ENCODE measurements around the gene ITGA1.

ITGA1 gene

DNA sequence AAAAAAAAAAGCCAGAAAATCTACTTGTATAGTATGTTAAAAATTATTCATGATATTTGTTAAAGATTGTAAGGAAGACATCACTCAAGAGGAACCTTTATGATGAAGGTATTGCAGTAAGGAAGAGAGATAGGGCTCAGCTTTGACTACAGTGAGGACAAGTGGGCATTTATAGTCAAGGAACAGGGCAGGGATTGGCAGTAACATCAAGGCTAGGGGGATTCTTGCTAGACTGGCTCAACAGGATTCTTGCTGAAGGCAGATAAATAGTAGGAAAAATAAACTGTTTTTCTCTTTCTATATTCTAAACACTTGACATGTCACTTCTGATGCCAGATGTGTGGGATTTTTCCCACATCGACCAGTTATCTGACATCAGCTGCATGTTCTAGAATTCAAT is 96.7 kb downstream of the ITGA1 start:
- Histone ChIP-seq H3K9me3 (ENCODE audit: severe bottlenecking) (no peaks in the 10 kb centered on the region), H3K27me3 (ENCODE audit: insufficient read depth, poor library complexity, severe bottlenecking) (no peaks in the 10 kb centered on the region), H3K36me3 (ENCODE audit: low read depth) (no peaks in the 10 kb centered on the region), H3K4me1 (ENCODE audit: insufficient read depth, poor library complexity, severe bottlenecking) (peaks cover 5% of the 10 kb centered on the region), H3K27ac (ENCODE audit: poor library complexity, severe bottlenecking) (no peak overlapping the region), H3K4me3 (ENCODE audit: severe bottlenecking) (no peak overlapping the region)
- ATAC-seq (ENCODE audit: low read depth): no peak
- TF ChIP-seq, protein P1, sequence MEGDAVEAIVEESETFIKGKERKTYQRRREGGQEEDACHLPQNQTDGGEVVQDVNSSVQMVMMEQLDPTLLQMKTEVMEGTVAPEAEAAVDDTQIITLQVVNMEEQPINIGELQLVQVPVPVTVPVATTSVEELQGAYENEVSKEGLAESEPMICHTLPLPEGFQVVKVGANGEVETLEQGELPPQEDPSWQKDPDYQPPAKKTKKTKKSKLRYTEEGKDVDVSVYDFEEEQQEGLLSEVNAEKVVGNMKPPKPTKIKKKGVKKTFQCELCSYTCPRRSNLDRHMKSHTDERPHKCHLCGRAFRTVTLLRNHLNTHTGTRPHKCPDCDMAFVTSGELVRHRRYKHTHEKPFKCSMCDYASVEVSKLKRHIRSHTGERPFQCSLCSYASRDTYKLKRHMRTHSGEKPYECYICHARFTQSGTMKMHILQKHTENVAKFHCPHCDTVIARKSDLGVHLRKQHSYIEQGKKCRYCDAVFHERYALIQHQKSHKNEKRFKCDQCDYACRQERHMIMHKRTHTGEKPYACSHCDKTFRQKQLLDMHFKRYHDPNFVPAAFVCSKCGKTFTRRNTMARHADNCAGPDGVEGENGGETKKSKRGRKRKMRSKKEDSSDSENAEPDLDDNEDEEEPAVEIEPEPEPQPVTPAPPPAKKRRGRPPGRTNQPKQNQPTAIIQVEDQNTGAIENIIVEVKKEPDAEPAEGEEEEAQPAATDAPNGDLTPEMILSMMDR (IDR thresholded peaks at IDR 0.05; ENCODE audit: poor library complexity, severe bottlenecking): no peak
- no peak for DNase-seq (ENCODE audit: low spot score)

DNA sequence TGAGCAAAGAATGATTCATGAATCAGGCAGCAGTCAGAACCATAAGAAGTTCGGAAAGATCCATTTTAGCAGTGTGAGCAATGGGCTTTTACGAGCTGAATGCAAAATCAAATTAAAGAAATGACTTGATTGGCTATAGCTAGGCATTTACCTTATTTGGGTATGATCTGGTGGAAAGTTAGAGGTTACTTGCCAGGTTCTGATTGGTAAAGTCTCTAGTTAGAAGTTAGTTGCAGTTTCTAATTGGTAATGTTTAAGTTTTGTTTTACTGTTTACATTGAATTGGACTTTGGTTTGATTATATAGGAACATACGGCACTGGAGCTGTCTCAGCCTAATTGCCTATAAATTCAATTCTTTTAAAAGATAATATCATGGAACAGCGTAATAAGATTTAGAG is 97.9 kb downstream of the ITGA1 start:
- Histone ChIP-seq H3K27me3 (ENCODE audit: insufficient read depth, poor library complexity, severe bottlenecking) (no peaks in the 10 kb centered on the region), H3K36me3 (ENCODE audit: low read depth) (no peaks in the 10 kb centered on the region), H3K4me1 (ENCODE audit: insufficient read depth, poor library complexity, severe bottlenecking) (no peaks in the 10 kb centered on the region), H3K9me3 (ENCODE audit: severe bottlenecking) (no peaks in the 10 kb centered on the region), H3K27ac (ENCODE audit: poor library complexity, severe bottlenecking) (no peak overlapping the region), H3K4me3 (ENCODE audit: severe bottlenecking) (no peak overlapping the region)
- ATAC-seq (ENCODE audit: low read depth): no peak
- no peak for DNase-seq (ENCODE audit: low spot score)
- TF ChIP-seq, protein P1 (IDR thresholded peaks at IDR 0.05; ENCODE audit: poor library complexity, severe bottlenecking): no peak

DNA sequence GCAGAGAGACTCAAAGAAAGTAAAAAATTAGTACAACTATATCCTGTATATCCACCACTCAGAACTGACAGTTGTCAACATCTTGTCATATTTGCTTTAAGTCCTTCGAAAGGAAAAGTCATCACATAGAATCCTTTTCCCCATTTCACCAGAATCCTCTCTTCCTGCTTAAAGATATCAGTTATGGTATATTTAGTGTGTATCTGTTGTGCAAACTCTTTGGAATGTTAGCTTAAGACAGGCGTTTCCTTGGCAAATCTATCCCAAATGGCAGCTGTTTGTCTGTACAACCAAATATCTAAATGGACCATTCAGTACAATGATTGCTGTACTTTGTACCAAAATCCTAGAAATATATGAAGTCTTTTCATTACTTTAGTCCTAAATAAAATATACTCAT is 98.5 kb downstream of the ITGA1 start:
- Histone ChIP-seq H3K4me1 (ENCODE audit: insufficient read depth, poor library complexity, severe bottlenecking) (no peaks in the 10 kb centered on the region), H3K27me3 (ENCODE audit: insufficient read depth, poor library complexity, severe bottlenecking) (no peaks in the 10 kb centered on the region), H3K36me3 (ENCODE audit: low read depth) (no peaks in the 10 kb centered on the region), H3K27ac (ENCODE audit: poor library complexity, severe bottlenecking) (no peak overlapping the region), H3K9me3 (ENCODE audit: severe bottlenecking) (no peaks in the 10 kb centered on the region), H3K4me3 (ENCODE audit: severe bottlenecking) (no peak overlapping the region)
- TF ChIP-seq, protein P1 (IDR thresholded peaks at IDR 0.05; ENCODE audit: poor library complexity, severe bottlenecking): no peak
- DNase-seq (ENCODE audit: low spot score): no peak
- no peak for ATAC-seq (ENCODE audit: low read depth)

DNA sequence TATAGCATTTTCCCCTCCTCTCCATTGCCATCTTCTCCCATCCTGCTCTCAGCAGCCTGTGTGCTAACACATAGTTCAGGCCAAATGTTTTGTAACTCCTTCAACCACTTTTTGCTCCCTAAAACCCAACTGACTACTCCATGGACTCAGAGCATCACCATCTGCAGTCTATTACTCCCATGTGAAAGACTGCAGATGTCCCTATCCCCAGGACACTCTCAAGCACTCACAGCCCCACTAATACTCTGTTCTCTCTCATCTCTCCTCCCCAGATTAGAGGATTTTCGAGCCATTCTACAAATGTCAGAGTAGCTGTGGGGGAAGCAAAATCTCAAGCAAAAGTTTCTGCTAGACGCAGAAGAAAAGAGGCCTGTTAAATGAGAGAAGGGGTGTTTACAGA is 99.3 kb downstream of the ITGA1 start:
- TF ChIP-seq, protein P1 (IDR thresholded peaks at IDR 0.05; ENCODE audit: poor library complexity, severe bottlenecking): no peak
- DNase-seq (ENCODE audit: low spot score) (no peak), ATAC-seq (ENCODE audit: low read depth) (no peak)
- H3K4me1 ChIP-seq (ENCODE audit: insufficient read depth, poor library complexity, severe bottlenecking): no peaks in the 10 kb centered on the region
- H3K27ac ChIP-seq (ENCODE audit: poor library complexity, severe bottlenecking): no peak overlapping the region
- H3K9me3 ChIP-seq (ENCODE audit: severe bottlenecking): no peaks in the 10 kb centered on the region
- H3K4me3 ChIP-seq (ENCODE audit: severe bottlenecking): no peak overlapping the region
- no peaks in the 10 kb centered on the region for H3K36me3 ChIP-seq (ENCODE audit: low read depth)
- peaks cover 4% of the 10 kb centered on the region for H3K27me3 ChIP-seq (ENCODE audit: insufficient read depth, poor library complexity, severe bottlenecking)

DNA sequence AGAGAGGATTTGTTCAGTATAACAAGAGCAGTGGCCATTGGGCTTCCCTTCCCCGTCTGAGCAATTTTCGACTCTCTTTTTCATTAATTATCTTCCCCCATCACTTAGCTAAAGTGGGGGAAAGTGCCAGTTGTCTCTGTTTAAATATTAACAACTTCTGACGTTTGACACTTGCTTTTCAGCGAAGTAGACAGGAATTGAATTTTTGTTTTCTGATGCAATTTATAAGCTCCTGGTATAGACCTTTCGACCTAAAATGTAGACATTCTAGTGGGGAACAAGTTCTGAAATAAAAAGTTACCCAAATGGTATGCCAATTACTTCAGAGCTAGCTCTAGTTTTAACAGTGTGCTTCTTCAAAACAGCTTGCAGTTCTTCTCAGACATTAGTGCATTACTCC is 100.6 kb downstream of the ITGA1 start:
- no peak overlapping the region for H3K4me3 ChIP-seq (ENCODE audit: severe bottlenecking)
- ATAC-seq (ENCODE audit: low read depth) (no peak), DNase-seq (ENCODE audit: low spot score) (no peak)
- H3K9me3 ChIP-seq (ENCODE audit: severe bottlenecking): no peaks in the 10 kb centered on the region
- no peak overlapping the region for H3K27ac ChIP-seq (ENCODE audit: poor library complexity, severe bottlenecking)
- TF ChIP-seq, protein P1 (IDR thresholded peaks at IDR 0.05; ENCODE audit: poor library complexity, severe bottlenecking): no peak
- H3K27me3 ChIP-seq (ENCODE audit: insufficient read depth, poor library complexity, severe bottlenecking): peaks cover 5% of the 10 kb centered on the region
- H3K4me1 ChIP-seq (ENCODE audit: insufficient read depth, poor library complexity, severe bottlenecking): peaks cover 4% of the 10 kb centered on the region
- H3K36me3 ChIP-seq (ENCODE audit: low read depth): no peaks in the 10 kb centered on the region

Data from RWPE2 (cell line).